ENCODE measurements around the gene TUBD1.
"Not testable (repeated sequence)": the region's sequence is repeated elsewhere in the genome, so short reads cannot be mapped to it uniquely, and the experiment has no call there.

The TUBD1 gene

GRCh38 chr17:59830846-59831486 lies 61.8 kb downstream of the TUBD1 start:
- no peak for TF ChIP-seq CTCF (IDR thresholded peaks at IDR 0.05; ENCODE audit: low read depth, low read length)
- H3K4me3 ChIP-seq (replicated peaks in 1 of 2; ENCODE audit: low read depth in 2 of 2, low read length in 2 of 2), result no peak overlapping the region
- DNase-seq (ENCODE audit: low read depth in 2 of 2), result no peak

DNA sequence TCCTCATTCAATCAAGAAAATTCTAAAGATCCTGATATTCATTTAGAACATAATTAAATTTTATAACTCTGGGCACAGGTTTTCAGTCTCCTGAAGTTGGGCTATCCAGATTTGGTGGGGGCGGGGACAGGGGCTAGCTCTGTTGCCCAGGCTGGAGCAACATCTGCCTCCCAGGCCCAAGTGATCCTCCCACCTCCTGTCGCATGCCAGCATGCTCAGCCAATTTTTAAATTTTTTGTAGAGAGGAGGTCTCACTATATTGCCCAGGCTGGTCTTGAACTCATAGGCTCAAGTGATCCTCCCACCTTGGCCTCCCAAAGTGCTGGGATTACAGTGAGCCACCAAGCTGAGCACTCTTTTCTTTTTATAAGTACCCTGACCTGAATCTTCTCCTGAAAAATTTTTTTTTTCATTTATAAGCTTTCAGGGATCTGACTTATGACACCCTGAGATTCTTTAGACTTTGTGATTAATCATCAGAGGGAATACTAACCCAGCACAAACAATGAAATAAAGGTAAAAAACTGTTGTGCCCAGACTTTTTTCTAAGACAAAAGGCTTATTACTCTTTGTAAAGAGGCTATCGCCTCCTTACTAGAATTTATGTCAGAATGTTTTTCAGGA lies 62.6 kb downstream of the TUBD1 start:
- DNase-seq (ENCODE audit: low read depth in 2 of 2), result peak; percentile 84 to 88
- H3K4me3 ChIP-seq (replicated peaks in 1 of 2; ENCODE audit: low read depth in 2 of 2, low read length in 2 of 2), result peak overlapping the region in 1 of 2 donors; percentile 41
- TF ChIP-seq CTCF (IDR thresholded peaks at IDR 0.05; ENCODE audit: low read depth, low read length), result no peak

- peak overlapping the region; percentile 14 to 41 for H3K4me3 ChIP-seq (replicated peaks in 1 of 2; ENCODE audit: low read depth in 2 of 2, low read length in 2 of 2)
- TF ChIP-seq CTCF (IDR thresholded peaks at IDR 0.05; ENCODE audit: low read depth, low read length), result no peak
- peak; percentile 98 to 99 for DNase-seq (ENCODE audit: low read depth in 2 of 2)
Observed at GRCh38 chr17:59829217-59830006, 63.3 kb downstream of the TUBD1 start.

DNA sequence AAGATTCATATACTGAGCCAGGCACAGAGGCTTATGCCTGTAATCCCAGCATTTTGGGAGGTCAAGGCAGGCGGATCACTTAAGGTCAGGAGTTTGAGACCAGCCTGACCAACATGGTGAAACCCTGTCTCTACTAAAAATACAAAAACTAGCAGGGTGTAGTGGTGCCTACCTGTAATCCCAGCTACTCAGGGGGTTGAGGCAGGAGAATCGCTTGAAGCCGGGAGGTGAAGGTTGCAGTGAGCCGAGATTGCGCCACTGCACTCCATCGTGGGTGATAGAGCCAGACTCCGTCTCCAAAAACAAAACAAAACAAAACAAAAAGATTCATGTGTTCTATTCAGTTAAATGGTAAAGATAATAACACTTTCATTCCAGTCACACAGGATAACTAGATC lies 63.9 kb downstream of the TUBD1 start:
- DNase-seq (ENCODE audit: low read depth in 2 of 2), result not testable (repeated sequence)
- peak overlapping the region in 1 of 2 donors; percentile 33 for H3K4me3 ChIP-seq (replicated peaks in 1 of 2; ENCODE audit: low read depth in 2 of 2, low read length in 2 of 2)

DNA sequence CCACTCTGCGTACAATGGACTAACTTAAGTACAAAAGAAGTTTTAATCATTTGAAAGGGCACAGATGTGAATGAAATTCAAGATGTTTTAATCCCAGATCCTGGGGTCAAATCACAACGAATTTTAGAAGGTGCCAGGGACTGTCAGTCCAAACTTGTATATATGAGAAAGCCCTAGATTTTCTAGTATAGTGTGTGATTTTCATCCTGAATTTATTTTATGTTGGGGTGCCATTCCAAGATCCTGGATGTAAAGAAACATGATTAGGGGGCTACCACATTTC lies 64.3 kb downstream of the TUBD1 start:
- H3K4me3 ChIP-seq (replicated peaks in 1 of 2; ENCODE audit: low read depth in 2 of 2, low read length in 2 of 2), result no peak overlapping the region
- DNase-seq (ENCODE audit: low read depth in 2 of 2), result no peak
- TF ChIP-seq CTCF (IDR thresholded peaks at IDR 0.05; ENCODE audit: low read depth, low read length), result no peak

- no peak for TF ChIP-seq CTCF (IDR thresholded peaks at IDR 0.05; ENCODE audit: low read depth, low read length)
- DNase-seq (ENCODE audit: low read depth in 2 of 2), result no peak
- no peak overlapping the region for H3K4me3 ChIP-seq (replicated peaks in 1 of 2; ENCODE audit: low read depth in 2 of 2, low read length in 2 of 2)
Observed at GRCh38 chr17:59827721-59828477, 64.8 kb downstream of the TUBD1 start.

All from cardiac fibroblast (primary cell).